Left colon (tissue), 2 donors: ENCODE results near the gene FHAD1. TPM values are rescaled to one million over a fixed set of nuclear protein-coding genes. Genes with fewer than 3 reads are reported as not detected.
A peak's percentile ranks its signal among the peaks of the same experiment; 100 is the strongest.

Experiments
- ATAC-seq: fragments of 200-7000 bp; cut with Tn5 transposase; one replicate; pipeline ENCODE4 v1.9.1; 2020; ENCODE audit warnings: mild to moderate bottlenecking, moderate library complexity
- DNase-seq, 2 donors: peaks; one replicate each; pipeline ENCODE4 v3.0.0-alpha.2; 2020
- intact Hi-C, 2 donors: fragments of 100-400 bp; cut with DNase I in 1 of 2; cut with micrococcal nuclease in 1 of 2; formaldehyde crosslinking; loops; one replicate each; pipeline versions ENCODE4 v1.11.2 to v1.14.0; 2022; cut with DNase I, micrococcal nuclease
- total RNA-seq, 2 donors: library from RNA; stranded (reverse); fragmentation: NEBNext Ultra II Directional; extraction: Animal tissue kit (Norgen Biotek cat#: 25700); gene quantifications; one replicate each; pipeline ENCODE4 v1.2.1, GENCODE V29; 2021
- donor health status: DM: no; HTN: no; CAD: no.
- donor health status: DM: yes; HTN: yes; CAD: no.

The FHAD1 gene
- total RNA-seq, 2 donors from 2014 or later, result 1.2 to 1.3 TPM

DNA sequence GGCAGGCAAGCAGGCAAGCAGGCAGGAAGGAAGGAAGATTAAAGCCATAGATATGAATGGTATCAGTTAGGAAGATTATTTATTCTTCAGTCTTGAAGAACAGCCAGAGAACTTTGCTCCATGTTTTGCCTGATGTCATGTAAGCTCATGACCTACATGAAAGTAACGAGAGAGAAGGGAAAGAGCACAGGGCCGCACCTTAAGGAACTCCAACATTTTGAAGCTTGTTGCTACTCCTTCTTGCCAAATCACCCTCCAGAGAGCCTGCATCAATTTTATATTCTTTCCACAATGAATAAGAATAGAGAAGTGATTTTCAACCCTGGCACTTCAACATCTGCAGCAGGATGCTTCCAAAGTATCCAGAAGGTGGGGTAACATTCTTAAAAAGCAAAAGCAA, 84.7 kb downstream of the FHAD1 start:
- DNase-seq, result no peak
- intact Hi-C loops, result no loop called here
- peak; percentile 79 for ATAC-seq

DNA sequence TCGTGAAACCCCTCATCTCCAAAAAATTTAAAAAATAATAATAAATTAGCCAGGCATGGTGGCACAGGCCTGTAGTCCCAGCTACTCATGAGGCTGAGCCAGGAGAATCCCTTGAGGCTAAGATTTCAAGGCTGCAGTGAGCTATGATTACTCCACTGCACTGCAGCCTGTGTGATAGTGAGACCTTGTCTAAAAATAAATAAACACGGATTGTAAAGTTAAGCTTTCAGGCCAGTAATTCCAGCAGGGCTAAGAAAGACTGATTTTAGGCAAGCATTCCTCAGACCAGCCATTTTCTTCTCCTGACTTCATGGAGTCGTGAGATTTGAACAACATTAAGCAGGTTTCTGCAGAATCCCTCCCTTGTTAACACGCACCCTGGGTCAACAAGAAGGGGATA, 85.5 kb downstream of the FHAD1 start:
- ATAC-seq (no peak), DNase-seq (no peak)
- intact Hi-C loops, result no loop called here

GRCh38 chr1:15332952-15333715, 86.1 kb downstream of the FHAD1 start:
- DNase-seq, result no peak
- intact Hi-C loops, result no loop called here
- no peak for ATAC-seq

- intact Hi-C loops, result no loop called here
- ATAC-seq (no peak), DNase-seq (no peak)
These were observed 88.0 kb downstream of the FHAD1 start for GRCh38 chr1:15334995-15335394.

GRCh38 chr1:15336866-15337265, 89.8 kb downstream of the FHAD1 start:
- DNase-seq (no peak), ATAC-seq (no peak)
- intact Hi-C loops, result no loop called here

DNA sequence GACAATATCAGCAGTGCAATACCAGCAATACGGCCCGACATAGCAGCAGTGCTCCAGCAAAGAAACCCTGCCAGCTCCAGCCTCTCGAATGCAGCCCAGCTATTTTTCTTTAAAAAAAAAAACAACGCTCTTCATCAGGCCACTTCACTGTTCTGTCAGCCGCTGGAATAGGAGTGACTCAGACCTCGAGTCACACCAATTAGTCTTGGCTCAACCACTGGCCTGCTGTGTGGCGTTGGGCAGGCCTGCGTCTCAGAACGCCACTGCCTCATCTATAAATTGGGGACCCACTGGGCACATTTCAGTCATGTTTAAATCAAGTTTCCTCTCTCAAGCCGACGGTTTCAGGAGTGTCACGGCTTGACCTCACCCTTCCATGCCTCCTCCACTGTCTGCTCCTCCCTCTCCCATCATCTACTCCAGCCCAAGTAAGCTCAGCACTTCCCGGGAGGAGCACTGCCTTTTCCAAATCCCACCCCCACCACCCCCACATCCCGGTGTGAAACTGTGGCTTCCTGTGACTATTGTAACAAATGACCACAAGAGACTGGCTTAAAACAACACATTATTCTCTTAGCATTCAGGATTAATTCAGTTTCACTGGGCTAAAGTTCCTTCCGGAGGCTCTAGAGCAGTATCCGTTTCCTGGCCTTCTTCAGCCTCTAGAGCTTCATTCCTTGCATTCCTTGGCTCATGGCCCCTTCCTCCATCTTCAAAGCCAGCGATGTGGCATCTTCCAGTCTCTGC, 90.8 kb downstream of the FHAD1 start:
- no peak for DNase-seq
- ATAC-seq, result no peak
- intact Hi-C loops, result no loop called here

- intact Hi-C loops, result no loop called here
- DNase-seq, result no peak
- ATAC-seq, result peak; percentile 73
These were observed 92.5 kb downstream of the FHAD1 start for GRCh38 chr1:15339570-15339969.

- intact Hi-C loops, result no loop called here
- no peak for ATAC-seq
These were observed 94.2 kb downstream of the FHAD1 start for GRCh38 chr1:15341228-15341627.

GRCh38 chr1:15341634-15342407, 94.8 kb downstream of the FHAD1 start:
- ATAC-seq, result peak; percentile 51
- intact Hi-C loops, result no loop called here

More at GRCh38 chr1:15341228-15341627, 94.2 kb downstream of the FHAD1 start:
- DNase-seq, result no peak

GRCh38 chr1:15342408-15342967, 95.5 kb downstream of the FHAD1 start:
- intact Hi-C loops, result no loop called here
- DNase-seq, result no peak
- ATAC-seq, result no peak

More at GRCh38 chr1:15341634-15342407, 94.8 kb downstream of the FHAD1 start:
- no peak for DNase-seq

DNA sequence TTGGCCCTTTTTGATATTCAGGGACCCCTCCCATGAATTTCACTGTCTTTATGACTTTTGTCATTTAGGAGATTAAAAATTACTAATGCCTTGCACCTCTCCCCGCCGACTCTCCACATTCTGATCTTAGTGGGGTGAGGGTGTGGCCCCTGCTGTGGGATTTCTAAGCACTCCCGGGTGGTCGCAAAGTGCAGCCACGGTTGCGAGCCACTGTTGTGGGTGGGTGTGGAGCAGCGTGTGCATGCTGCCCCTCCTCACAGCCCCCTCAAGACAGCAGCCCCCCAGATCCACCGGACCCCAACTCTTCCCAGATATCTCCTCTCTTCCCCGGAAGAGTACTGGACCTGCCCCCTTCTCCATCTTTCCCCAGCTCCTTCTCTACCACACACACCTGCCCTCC, 96.1 kb downstream of the FHAD1 start:
- DNase-seq (no peak), ATAC-seq (no peak)
- intact Hi-C loops, result no loop called here

DNA sequence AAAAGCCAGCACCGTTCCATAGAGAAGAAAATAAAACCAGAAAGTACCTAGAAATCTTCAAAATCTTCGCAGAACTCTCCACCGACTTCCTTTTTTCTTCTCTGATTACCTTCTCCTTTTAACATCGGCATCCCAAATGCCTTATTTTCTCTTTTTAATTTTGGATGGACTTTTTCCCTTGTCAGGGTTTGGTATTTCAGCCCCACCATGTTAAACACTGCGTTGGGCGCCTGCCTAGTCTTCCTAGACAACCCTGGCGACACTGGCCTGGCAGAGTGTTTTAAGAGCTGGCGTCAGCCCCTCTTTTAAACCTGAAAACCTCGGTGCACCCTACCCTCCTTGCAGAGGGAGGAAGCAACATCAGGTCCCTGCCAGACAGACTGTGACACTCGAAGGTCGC, 96.7 kb downstream of the FHAD1 start:
- no peak for DNase-seq

GRCh38 chr1:15344380-15344779, 97.4 kb downstream of the FHAD1 start:
- intact Hi-C loops, result no loop called here
- ATAC-seq (no peak), DNase-seq (no peak)

More for the DNA sequence above, 96.7 kb downstream of the FHAD1 start:
- ATAC-seq, result no peak
- intact Hi-C loops, result no loop called here

DNA sequence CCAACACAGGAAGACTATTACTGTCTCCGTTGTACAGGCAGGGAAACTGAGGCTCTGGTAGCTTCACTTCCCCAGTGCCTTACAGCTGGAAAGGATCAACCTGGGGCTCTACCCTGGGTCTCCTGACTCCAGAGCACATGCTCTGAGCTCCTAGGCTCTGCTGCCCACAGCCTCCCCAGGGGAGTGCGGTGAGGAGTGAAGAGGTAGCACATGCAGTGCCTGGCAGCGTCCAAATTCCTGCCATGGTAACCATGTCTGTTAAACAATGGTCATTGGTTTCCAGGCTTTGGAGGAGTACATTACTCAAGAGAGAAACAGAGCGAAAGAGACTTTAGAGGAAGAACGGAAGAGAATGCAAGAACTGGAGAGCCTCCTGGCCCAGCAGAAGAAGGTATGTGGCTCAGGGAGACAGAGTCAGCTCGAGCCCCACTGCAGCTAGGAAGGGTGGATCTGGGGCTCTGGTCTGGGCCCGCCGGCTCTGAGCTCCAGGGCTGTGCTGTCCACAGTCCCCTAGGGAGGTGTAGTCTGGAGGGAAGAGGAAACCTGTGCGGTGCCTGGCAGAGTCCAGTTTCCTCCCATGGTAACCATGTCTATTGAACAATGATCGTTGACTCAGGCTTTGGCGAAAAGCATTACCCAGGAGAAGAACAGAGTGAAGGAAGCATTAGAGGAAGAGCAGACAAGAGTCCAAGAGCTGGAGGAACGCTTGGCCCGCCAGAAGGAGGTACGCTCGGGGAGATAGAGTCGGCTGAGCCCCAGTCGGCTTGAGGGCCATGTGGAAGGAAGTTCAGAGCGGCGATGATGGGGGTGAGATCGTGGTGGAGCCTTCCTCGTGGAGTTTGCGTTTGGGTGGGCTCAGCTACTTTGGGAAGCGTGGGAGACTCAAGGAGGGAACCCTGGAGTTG, 98.0 kb downstream of the FHAD1 start:
- intact Hi-C loops, result no loop called here
- no peak for DNase-seq
- no peak for ATAC-seq

- intact Hi-C loops, result no loop called here
- ATAC-seq, result peak; percentile 34
- peak; percentile 62 to 74 for DNase-seq
These were observed 98.8 kb downstream of the FHAD1 start for GRCh38 chr1:15345705-15346345.

- no peak for DNase-seq
- intact Hi-C loops, result no loop called here
- ATAC-seq, result no peak
These were observed 99.5 kb downstream of the FHAD1 start for GRCh38 chr1:15346346-15347030.

- no peak for DNase-seq
- no peak for ATAC-seq
- intact Hi-C loops, result no loop called here
These were observed 100.2 kb downstream of the FHAD1 start for GRCh38 chr1:15347182-15347581.
